Tibial artery (tissue), 4 donors: Measurements from ENCODE around the gene CYP11A1.
"Not testable (repeated sequence)": the region's sequence is repeated elsewhere in the genome, so short reads cannot be mapped to it uniquely, and the experiment has no call there.

ENCODE experiments used
- DNase-seq, 2 donors: peaks; one replicate each; pipeline ENCODE4 v3.0.0-alpha.2; 2019
- H3K27ac ChIP-seq, 2 donors: fragments of 200-600 bp; sonication (generic) in 1 of 2; 1 replicate in 1 of 2; 2 replicates in 1 of 2; pipeline ENCODE4 v1.5.1; 2018 to 2019; ENCODE audit warnings: mild to moderate bottlenecking in 1 of 2
- H3K27me3 ChIP-seq, 2 donors: fragments of 200-600 bp; sonication (generic) in 1 of 2; one replicate each; pipeline versions ENCODE4 v1.5.1 to v1.6.0; 2016 to 2019
- H3K36me3 ChIP-seq, 3 donors: fragments of 200-600 bp; sonication (generic) in 2 of 3; one replicate each; pipeline ENCODE4 v1.5.1; 2016 to 2019; ENCODE audit warnings: mild to moderate bottlenecking in 2 of 3
- H3K4me1 ChIP-seq, 4 donors: fragments of 200-600 bp; sonication (generic) in 2 of 4; 1 replicate in 3 of 4; 2 replicates in 1 of 4; pipeline ENCODE4 v1.5.1; 2016 to 2019
- H3K4me3 ChIP-seq, 2 donors: fragments of 200-600 bp; sonication (generic) in 1 of 2; 1 replicate in 1 of 2; 2 replicates in 1 of 2; pipeline ENCODE4 v1.5.1; 2018 to 2019; ENCODE audit warnings: mild to moderate bottlenecking in 2 of 2
- H3K9me3 ChIP-seq, 3 donors: fragments of 200-600 bp; sonication (generic) in 1 of 3; one replicate each; pipeline ENCODE4 v1.5.1; 2016 to 2019
- intact Hi-C: fragments of 100-400 bp; cut with DNase I; formaldehyde crosslinking; loops from one replicate; pipeline ENCODE4 v1.15.0; 2023; ENCODE audit warnings: low total_unique reads
- TF ChIP-seq, protein P1 (sequence below), 2 experiments: fragments of 200-600 bp in 1 of 2; fragments of 450-650 bp in 1 of 2; IDR thresholded peaks; one replicate each; pipeline ENCODE4 v1.5.1; 2017 to 2019; ENCODE audit warnings: antibody characterized with exemption in 2 of 2, mild to moderate bottlenecking in 1 of 2, moderate library complexity in 1 of 2

Gene CYP11A1

GRCh38 chr15:74392902-74393301, 25.5 kb upstream of the CYP11A1 start:
- no peak for DNase-seq
- TF ChIP-seq, protein P1, sequence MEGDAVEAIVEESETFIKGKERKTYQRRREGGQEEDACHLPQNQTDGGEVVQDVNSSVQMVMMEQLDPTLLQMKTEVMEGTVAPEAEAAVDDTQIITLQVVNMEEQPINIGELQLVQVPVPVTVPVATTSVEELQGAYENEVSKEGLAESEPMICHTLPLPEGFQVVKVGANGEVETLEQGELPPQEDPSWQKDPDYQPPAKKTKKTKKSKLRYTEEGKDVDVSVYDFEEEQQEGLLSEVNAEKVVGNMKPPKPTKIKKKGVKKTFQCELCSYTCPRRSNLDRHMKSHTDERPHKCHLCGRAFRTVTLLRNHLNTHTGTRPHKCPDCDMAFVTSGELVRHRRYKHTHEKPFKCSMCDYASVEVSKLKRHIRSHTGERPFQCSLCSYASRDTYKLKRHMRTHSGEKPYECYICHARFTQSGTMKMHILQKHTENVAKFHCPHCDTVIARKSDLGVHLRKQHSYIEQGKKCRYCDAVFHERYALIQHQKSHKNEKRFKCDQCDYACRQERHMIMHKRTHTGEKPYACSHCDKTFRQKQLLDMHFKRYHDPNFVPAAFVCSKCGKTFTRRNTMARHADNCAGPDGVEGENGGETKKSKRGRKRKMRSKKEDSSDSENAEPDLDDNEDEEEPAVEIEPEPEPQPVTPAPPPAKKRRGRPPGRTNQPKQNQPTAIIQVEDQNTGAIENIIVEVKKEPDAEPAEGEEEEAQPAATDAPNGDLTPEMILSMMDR (IDR thresholded peaks at IDR 0.05), result no peak
- Histone ChIP-seq H3K9me3 (no peaks in the 10 kb centered on the region), H3K4me1 (no peaks in the 10 kb centered on the region), H3K4me3 (no peak overlapping the region), H3K27ac (no peak overlapping the region), H3K27me3 (peaks cover 0 to 14% of the 10 kb centered on the region in 2 donors), H3K36me3 (no peaks in the 10 kb centered on the region)
- intact Hi-C loops, result no loop called here

DNA sequence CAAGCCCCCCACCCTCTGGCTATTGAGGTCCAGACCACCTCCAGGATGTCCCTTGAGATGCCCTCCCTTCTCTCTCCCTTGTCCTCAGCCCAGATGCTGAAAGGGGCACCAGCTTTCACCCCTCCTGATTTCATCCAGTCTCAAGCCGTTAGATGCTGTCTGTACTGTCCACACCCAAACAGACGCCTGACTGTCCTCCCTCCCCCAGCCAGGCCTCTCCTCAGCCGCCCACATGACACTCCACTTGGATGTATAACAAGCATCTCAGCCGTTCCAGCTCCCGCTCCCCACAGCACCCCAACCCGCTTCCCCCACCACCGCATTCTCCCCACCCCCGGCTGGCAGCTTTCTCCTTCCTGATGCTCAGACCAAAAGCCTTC, 25.0 kb upstream of the CYP11A1 start:
- Histone ChIP-seq H3K27ac (no peak overlapping the region), H3K36me3 (no peaks in the 10 kb centered on the region), H3K9me3 (no peaks in the 10 kb centered on the region), H3K27me3 (peaks cover 0 to 15% of the 10 kb centered on the region in 2 donors), H3K4me3 (no peak overlapping the region), H3K4me1 (no peaks in the 10 kb centered on the region)
- intact Hi-C loops, result no loop called here
- TF ChIP-seq, protein P1 (IDR thresholded peaks at IDR 0.05), result no peak
- DNase-seq, result no peak

DNA sequence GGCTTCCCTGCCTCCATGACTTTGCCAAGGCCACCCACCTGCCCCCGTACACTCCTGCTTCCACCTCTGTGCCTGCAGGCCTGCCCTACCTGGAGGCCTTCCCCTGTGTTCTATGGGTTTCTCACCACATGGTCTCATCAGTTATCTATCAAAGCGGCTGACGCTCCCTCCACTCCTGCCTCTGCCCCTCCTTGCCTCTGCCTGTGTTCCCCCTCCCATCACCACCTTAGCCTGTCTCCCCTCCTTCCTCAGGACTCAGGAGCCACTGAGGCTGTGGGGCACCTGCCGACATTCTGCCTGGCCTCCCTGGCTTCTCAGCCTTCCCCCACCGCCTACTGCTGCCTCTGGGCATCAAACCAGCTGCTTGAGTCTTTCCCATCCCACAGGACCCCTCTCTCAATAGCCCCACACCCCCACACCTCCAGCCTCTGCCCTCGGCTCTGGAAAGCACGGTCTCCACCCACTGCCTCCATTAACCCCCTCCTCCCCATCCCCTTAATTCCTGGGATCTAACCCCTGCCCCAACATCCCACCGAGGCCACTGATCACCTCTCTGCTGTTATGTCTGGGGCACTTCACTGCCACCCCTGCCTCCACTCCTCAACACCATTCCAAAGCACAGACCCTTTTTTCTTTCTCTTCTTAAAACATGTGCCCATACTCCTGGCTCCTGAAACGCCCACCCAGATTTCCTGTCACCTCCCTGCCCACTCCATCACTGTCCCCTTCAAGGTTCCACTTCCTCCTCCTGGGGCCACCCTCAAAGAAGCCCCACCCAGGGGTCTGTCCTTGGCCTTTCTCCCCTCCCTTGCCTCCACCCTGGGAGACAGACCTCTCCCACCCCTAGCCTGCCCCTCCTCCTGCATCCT, 24.4 kb upstream of the CYP11A1 start:
- H3K9me3 ChIP-seq, result no peaks in the 10 kb centered on the region
- no peak overlapping the region for H3K4me3 ChIP-seq
- no peaks in the 10 kb centered on the region for H3K4me1 ChIP-seq
- intact Hi-C loops, result no loop called here
- DNase-seq, result no peak
- TF ChIP-seq, protein P1 (IDR thresholded peaks at IDR 0.05), result no peak
- H3K27me3 ChIP-seq, result peaks cover 0 to 20% of the 10 kb centered on the region in 2 donors
- no peak overlapping the region for H3K27ac ChIP-seq
- H3K36me3 ChIP-seq, result no peaks in the 10 kb centered on the region

- TF ChIP-seq, protein P1 (IDR thresholded peaks at IDR 0.05), result no peak
Observed at GRCh38 chr15:74390647-74391288, 23.3 kb upstream of the CYP11A1 start.

DNA sequence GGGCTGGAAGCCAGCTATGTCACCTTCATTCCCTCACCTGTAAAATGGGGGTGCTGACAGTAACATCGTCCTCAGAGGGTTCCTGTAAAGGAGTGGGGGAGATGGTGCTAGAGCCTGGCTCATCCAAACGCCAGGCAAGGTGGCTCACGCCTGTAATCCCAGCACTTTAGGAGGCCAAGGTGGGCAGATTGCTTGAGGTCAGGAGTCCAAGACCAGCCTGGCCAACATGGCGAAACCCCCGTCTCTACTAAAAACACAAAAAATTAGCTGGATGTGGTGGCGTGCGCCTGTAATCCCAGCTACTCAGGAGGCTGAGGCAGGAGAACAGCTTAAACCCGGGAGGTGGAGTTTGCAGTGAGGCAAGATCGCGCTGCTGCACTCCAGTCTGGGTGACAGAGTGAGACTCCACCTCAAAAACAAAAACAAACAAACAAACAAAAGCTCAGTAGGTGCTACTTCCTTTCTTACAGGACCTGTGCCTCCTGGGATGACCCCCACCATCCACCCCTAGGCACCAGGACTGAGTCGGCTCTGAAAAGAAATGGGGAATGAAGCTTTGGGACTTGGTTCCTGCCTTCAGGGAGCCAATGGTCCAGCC, 22.7 kb upstream of the CYP11A1 start:
- H3K27ac ChIP-seq, H3K9me3 ChIP-seq, intact Hi-C loops, DNase-seq, H3K4me3 ChIP-seq, H3K36me3 ChIP-seq, H3K4me1 ChIP-seq: not testable (repeated sequence)
- H3K27me3 ChIP-seq, result peaks cover 0 to 25% of the 10 kb centered on the region in 2 donors

More at GRCh38 chr15:74390647-74391288, 23.3 kb upstream of the CYP11A1 start:
- Histone ChIP-seq H3K27ac (no peak overlapping the region), H3K9me3 (no peaks in the 10 kb centered on the region), H3K4me1 (no peaks in the 10 kb centered on the region), H3K36me3 (no peaks in the 10 kb centered on the region), H3K27me3 (peaks cover 0 to 25% of the 10 kb centered on the region in 2 donors), H3K4me3 (no peak overlapping the region)
- no peak for DNase-seq
- intact Hi-C loops, result no loop called here
